ENCODE data around the gene SPP2.

- TF ChIP-seq CTCF (IDR thresholded peaks at IDR 0.05) (no peak), POLR2A (IDR thresholded peaks at IDR 0.05) (no peak)
These were observed 30.6 kb upstream of the SPP2 start for GRCh38 chr2:234019896-234020295.

All from stomach (tissue), 4 donors.